Keratinocyte (primary cell): ENCODE results near the gene MICAL3. TPM values are rescaled to one million over a fixed set of nuclear protein-coding genes. Genes with fewer than 3 reads are reported as not detected.

ENCODE experiments used
- DNase-seq: peaks from one replicate; pipeline ENCODE4 v3.0.0-alpha.2; 2011; ENCODE audit warnings: low read depth, missing footprints, low spot score
- FAIRE-seq: peaks from 2 replicates; lab custom pipeline; 2011; peaks lifted over from hg19 to GRCh38; lab: Jason Lieb, UNC
- H2AFZ ChIP-seq: 2 replicates; pipeline ENCODE4 v1.6.0; 2012; ENCODE audit warnings: low read length, control low read depth, inconsistent platforms; ENCODE audit not compliant: control insufficient read depth
- H3K27ac ChIP-seq: 2 replicates; pipeline ENCODE4 v1.5.1; 2011; ENCODE audit warnings: low read length; ENCODE audit not compliant: control insufficient read depth, insufficient read depth
- H3K27me3 ChIP-seq: 3 replicates; pipeline ENCODE4 v1.6.0; 2011; ENCODE audit warnings: low read length; ENCODE audit not compliant: control insufficient read depth, insufficient read depth; ENCODE audit errors: extremely low read depth
- H3K36me3 ChIP-seq, 2 experiments: 2 replicates in 1 of 2; 3 replicates in 1 of 2; pipeline ENCODE4 v1.5.1; 2011; ENCODE audit warnings: low read length in 2 of 2, mild to moderate bottlenecking in 1 of 2; ENCODE audit not compliant: control insufficient read depth in 2 of 2, insufficient read depth in 2 of 2; ENCODE audit errors: extremely low read depth in 1 of 2
- H3K4me1 ChIP-seq: 3 replicates; pipeline ENCODE4 v1.5.1; 2011; ENCODE audit warnings: low read length; ENCODE audit not compliant: control insufficient read depth, insufficient read depth; ENCODE audit errors: extremely low read depth
- H3K4me2 ChIP-seq: 3 replicates; pipeline ENCODE4 v1.6.0; 2011; ENCODE audit warnings: low read depth, low read length; ENCODE audit not compliant: control insufficient read depth, insufficient read depth; ENCODE audit errors: extremely low read depth
- H3K4me3 ChIP-seq, 3 experiments: fragments of 200-600 bp in 1 of 3; sonication (generic) in 1 of 3; 2 replicates in 2 of 3; 3 replicates in 1 of 3; pipeline ENCODE4 v1.5.1; 2011 to 2016; ENCODE audit warnings: low read length in 3 of 3, mild to moderate bottlenecking in 3 of 3, control low read depth in 2 of 3, inconsistent platforms in 1 of 3, low read depth in 1 of 3, mixed read lengths in 1 of 3, mixed run types in 1 of 3, moderate library complexity in 1 of 3; ENCODE audit not compliant: control insufficient read depth in 2 of 3, insufficient read depth in 2 of 3; ENCODE audit errors: extremely low read depth in 1 of 3
- H3K79me2 ChIP-seq: 2 replicates; pipeline ENCODE4 v1.6.0; 2012; ENCODE audit warnings: low read length; ENCODE audit not compliant: control insufficient read depth, insufficient read depth
- H3K9ac ChIP-seq: 3 replicates; pipeline ENCODE4 v1.6.0; 2011; ENCODE audit warnings: low read length; ENCODE audit not compliant: control insufficient read depth, insufficient read depth; ENCODE audit errors: extremely low read depth
- H3K9me1 ChIP-seq: 3 replicates; pipeline ENCODE4 v1.6.0; 2011; ENCODE audit warnings: low read length; ENCODE audit not compliant: control insufficient read depth, insufficient read depth; ENCODE audit errors: extremely low read depth
- H3K9me3 ChIP-seq: 2 replicates; pipeline ENCODE4 v1.5.1; 2012; ENCODE audit warnings: low read depth, low read length; ENCODE audit not compliant: control insufficient read depth
- H4K20me1 ChIP-seq: 3 replicates; pipeline ENCODE4 v1.6.0; 2011; ENCODE audit warnings: low read length; ENCODE audit not compliant: control insufficient read depth, insufficient read depth; ENCODE audit errors: extremely low read depth
- EZH2 ChIP-seq: IDR thresholded peaks from one replicate; pipeline ENCODE4 v1.6.1; 2012; ENCODE audit warnings: inconsistent platforms, mild to moderate bottlenecking, low read length, moderate library complexity
- dilution Hi-C: fragments of 300-500 bp; cut with MboI; formaldehyde crosslinking; loops from one replicate; pipeline ENCODE4 v1.7.0; 2020; ENCODE audit warnings: low sequenced_read_pairs; ENCODE audit not compliant: extremely low pct_ligation_motif_present
- polyA plus RNA-seq, 5 experiments: library from polyadenylated mRNA; depleted of rRNA in 3 of 5; stranded (reverse) in 3 of 5; stranded (forward) in 1 of 5; unstranded in 1 of 5; fragments of >200 nt; gene quantifications; 1 replicate in 1 of 5; 2 replicates in 3 of 5; 3 replicates in 1 of 5; pipeline versions ENCODE4 v1.2.1 to v1.2.3, GENCODE V29; 2011 to 2012; ENCODE audit warnings: missing spikeins in 2 of 5, low read depth in 1 of 5, low replicate concordance in 1 of 5
- TF ChIP-seq, protein P1 (sequence below), 3 experiments: IDR thresholded peaks in 1 of 3; conservative IDR thresholded peaks in 1 of 3; optimal IDR thresholded peaks in 1 of 3; 2 replicates in 2 of 3; 3 replicates in 1 of 3; pipeline versions ENCODE3 to v1.5.1; 2011; ENCODE audit warnings: low read length in 3 of 3, mild to moderate bottlenecking in 3 of 3, moderate library complexity in 2 of 3, control low read depth in 1 of 3, inconsistent platforms in 1 of 3; ENCODE audit not compliant: insufficient read depth in 2 of 3; ENCODE audit errors: extremely low read depth in 1 of 3

Gene MICAL3
- polyA plus RNA-seq, 1 donor (not counting 4 experiments of a cell fraction or from before 2014, with no cell fraction given) = 27.9 TPM

DNA sequence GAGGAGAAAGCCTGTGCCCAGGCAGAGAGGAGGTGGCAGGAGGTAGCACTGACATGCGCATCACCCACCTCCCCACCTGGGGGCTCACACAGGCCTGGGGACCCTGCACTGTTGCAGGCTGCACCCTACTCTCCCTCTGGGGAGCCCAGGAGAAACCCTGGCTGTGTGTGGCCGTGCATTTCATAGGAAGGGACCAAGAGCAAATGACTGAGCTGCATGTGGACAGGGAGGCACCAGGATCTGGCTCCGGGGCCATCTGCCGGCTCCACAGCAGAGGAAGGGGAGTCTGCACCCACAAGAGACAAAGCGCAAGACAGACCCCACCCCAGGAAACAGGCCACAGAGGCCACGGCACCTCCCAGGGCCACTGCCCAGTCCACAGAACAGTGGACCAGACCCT is 272.8 kb downstream of the MICAL3 start:
- Histone ChIP-seq H3K9me3 (no peaks in the 10 kb centered on the region), H3K27me3 (no peaks in the 10 kb centered on the region), H3K4me3 (no peak overlapping the region), H4K20me1 (no peaks in the 10 kb centered on the region), H2AFZ (no peak overlapping the region), H3K4me1 (no peaks in the 10 kb centered on the region), H3K36me3 (no peaks in the 10 kb centered on the region), H3K27ac (no peak overlapping the region), H3K9me1 (no peaks in the 10 kb centered on the region), H3K4me2 (no peak overlapping the region), H3K79me2 (no peaks in the 10 kb centered on the region), H3K9ac (no peak overlapping the region)
- no peak for FAIRE-seq
- TF ChIP-seq, protein P1, sequence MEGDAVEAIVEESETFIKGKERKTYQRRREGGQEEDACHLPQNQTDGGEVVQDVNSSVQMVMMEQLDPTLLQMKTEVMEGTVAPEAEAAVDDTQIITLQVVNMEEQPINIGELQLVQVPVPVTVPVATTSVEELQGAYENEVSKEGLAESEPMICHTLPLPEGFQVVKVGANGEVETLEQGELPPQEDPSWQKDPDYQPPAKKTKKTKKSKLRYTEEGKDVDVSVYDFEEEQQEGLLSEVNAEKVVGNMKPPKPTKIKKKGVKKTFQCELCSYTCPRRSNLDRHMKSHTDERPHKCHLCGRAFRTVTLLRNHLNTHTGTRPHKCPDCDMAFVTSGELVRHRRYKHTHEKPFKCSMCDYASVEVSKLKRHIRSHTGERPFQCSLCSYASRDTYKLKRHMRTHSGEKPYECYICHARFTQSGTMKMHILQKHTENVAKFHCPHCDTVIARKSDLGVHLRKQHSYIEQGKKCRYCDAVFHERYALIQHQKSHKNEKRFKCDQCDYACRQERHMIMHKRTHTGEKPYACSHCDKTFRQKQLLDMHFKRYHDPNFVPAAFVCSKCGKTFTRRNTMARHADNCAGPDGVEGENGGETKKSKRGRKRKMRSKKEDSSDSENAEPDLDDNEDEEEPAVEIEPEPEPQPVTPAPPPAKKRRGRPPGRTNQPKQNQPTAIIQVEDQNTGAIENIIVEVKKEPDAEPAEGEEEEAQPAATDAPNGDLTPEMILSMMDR (optimal IDR thresholded peaks at IDR 0.05 in 1 of 3, IDR thresholded peaks at IDR 0.05 in 1 of 3, conservative IDR thresholded peaks at IDR 0.05 in 1 of 3; ENCODE audit: extremely low read depth in 1 of 3, insufficient read depth in 2 of 3, low read length in 3 of 3) = no peak
- TF ChIP-seq EZH2 = no peak
- no peak for DNase-seq
- dilution Hi-C loops = no loop called here

DNA sequence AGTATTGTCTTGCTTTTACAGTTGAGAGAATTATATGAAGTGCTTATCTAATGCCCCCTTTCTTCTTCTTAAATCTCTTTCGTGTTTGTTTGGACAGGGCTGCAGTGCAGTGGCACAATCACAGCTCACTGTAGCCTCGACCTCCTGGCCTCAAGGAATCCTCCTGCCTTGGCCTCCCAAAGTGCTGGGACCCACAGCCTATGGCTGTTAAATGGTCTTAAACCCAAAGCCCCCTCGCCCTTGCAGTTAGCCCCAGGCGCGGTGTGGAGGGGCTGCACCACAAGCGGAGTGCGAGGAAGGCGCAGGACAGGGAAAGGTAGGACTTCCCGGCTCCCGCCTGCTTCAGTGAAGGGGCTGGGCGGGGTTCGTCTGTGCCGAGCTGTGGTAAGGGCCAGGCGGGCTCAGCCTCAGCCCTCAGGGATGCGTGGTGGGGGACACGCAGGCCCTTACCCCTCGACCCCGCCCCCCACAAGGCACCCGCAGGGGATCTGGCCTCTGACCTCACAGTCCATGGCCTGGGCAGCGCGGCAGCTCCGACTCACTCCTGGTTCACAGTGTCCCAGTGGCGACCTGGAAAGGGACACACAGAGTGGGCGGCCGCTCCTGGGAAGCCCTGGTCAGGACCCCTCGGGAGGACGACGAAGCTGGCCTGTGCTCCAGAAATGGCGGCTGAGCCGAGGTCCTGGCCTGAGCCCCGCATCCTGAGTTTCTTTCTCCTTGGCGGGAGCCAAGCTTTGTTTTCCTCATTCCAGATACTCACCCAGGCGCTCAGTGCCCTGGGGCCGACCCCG is 274.6 kb downstream of the MICAL3 start:
- no peaks in the 10 kb centered on the region for H3K79me2 ChIP-seq
- H2AFZ ChIP-seq = no peak overlapping the region
- no peak overlapping the region for H3K9ac ChIP-seq
- no peaks in the 10 kb centered on the region for H3K9me1 ChIP-seq
- H4K20me1 ChIP-seq = no peaks in the 10 kb centered on the region
- no peaks in the 10 kb centered on the region for H3K9me3 ChIP-seq
- peaks cover 0 to 2% of the 10 kb centered on the region in 2 experiments for H3K36me3 ChIP-seq
- dilution Hi-C loops = no loop called here
- FAIRE-seq (no peak), DNase-seq (no peak)
- H3K4me3 ChIP-seq = no peak overlapping the region
- no peaks in the 10 kb centered on the region for H3K27me3 ChIP-seq
- H3K27ac ChIP-seq = no peak overlapping the region
- no peak overlapping the region for H3K4me2 ChIP-seq
- TF ChIP-seq EZH2 = no peak
- TF ChIP-seq, protein P1 (optimal IDR thresholded peaks at IDR 0.05 in 1 of 3, IDR thresholded peaks at IDR 0.05 in 1 of 3, conservative IDR thresholded peaks at IDR 0.05 in 1 of 3; ENCODE audit: extremely low read depth in 1 of 3, insufficient read depth in 2 of 3, low read length in 3 of 3) = no peak
- H3K4me1 ChIP-seq = no peaks in the 10 kb centered on the region
